ENCODE measurements around the gene OAT. TPM values are rescaled to one million over a fixed set of nuclear protein-coding genes. Genes with fewer than 3 reads are reported as not detected.
A peak's percentile ranks its signal among the peaks of the same experiment; 100 is the strongest.

Gene OAT
- total and polyA plus RNA-seq, 8 donors, result 26.1 to 243 (median 69.4) TPM

GRCh38 chr10:124449170-124450011, 30.7 kb upstream of the OAT start:
- H3K4me3 ChIP-seq, result peak overlapping the region; percentile 20 to 44 (median 28)
- H3K9me3 ChIP-seq, result no peaks in the 10 kb centered on the region
- 2 to 6% (median 3%) methylated on average over 14 to 59 of the region's 59 CpGs for WGBS, 5 donors
- H3K4me1 ChIP-seq, result peaks cover 33 to 41% (median 37%) of the 10 kb centered on the region in 4 donors
- TF ChIP-seq, protein P1, sequence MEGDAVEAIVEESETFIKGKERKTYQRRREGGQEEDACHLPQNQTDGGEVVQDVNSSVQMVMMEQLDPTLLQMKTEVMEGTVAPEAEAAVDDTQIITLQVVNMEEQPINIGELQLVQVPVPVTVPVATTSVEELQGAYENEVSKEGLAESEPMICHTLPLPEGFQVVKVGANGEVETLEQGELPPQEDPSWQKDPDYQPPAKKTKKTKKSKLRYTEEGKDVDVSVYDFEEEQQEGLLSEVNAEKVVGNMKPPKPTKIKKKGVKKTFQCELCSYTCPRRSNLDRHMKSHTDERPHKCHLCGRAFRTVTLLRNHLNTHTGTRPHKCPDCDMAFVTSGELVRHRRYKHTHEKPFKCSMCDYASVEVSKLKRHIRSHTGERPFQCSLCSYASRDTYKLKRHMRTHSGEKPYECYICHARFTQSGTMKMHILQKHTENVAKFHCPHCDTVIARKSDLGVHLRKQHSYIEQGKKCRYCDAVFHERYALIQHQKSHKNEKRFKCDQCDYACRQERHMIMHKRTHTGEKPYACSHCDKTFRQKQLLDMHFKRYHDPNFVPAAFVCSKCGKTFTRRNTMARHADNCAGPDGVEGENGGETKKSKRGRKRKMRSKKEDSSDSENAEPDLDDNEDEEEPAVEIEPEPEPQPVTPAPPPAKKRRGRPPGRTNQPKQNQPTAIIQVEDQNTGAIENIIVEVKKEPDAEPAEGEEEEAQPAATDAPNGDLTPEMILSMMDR (IDR thresholded peaks at IDR 0.05), result no peak
- TF ChIP-seq POLR2AphosphoS5 (IDR thresholded peaks at IDR 0.05) (no peak), POLR2A (IDR thresholded peaks at IDR 0.05) (no peak), EP300 (IDR thresholded peaks at IDR 0.05) (no peak)
- peaks cover 28 to 100% (median 69%) of the 10 kb centered on the region in 3 donors for H3K27me3 ChIP-seq
- intact Hi-C loops (cut with DNase I; ENCODE audit: low total_unique reads), result no loop called here
- no peak for DNase-seq
- H3K27ac ChIP-seq, result no peak overlapping the region
- no peaks in the 10 kb centered on the region for H3K36me3 ChIP-seq

DNA sequence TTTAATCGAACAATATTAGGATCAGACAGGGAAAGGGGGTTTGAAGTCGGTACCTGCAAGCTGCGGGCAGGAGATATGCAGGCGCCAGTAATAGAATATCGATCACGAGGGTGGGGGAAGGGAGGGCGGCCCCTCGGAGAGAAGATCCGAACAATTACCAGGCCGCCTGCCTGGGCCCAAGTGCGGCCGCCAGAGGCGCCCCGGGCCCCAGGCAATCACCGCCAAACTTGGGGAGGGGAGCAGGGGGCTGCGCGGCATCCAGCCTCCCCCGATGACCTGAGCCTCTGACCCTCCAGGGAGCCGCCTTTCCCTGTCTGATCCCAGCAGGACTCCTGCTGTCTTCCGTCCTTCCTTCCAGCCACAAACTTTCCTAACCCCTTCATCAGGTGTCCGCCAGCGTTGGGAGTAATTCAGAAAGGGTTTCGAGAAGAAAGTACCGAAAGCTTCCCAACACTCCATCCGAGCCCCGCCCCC, 30.0 kb upstream of the OAT start:
- no peak for DNase-seq
- Histone ChIP-seq H3K4me3 (no peak overlapping the region), H3K27ac (no peak overlapping the region), H3K9me3 (no peaks in the 10 kb centered on the region), H3K36me3 (no peaks in the 10 kb centered on the region), H3K27me3 (peaks cover 28 to 100% (median 69%) of the 10 kb centered on the region in 3 donors), H3K4me1 (peaks cover 33 to 41% (median 37%) of the 10 kb centered on the region in 4 donors)
- TF ChIP-seq, protein P1 (IDR thresholded peaks at IDR 0.05), result no peak
- TF ChIP-seq EP300 (IDR thresholded peaks at IDR 0.05) (no peak), POLR2A (IDR thresholded peaks at IDR 0.05) (no peak), POLR2AphosphoS5 (IDR thresholded peaks at IDR 0.05) (no peak)
- 2 to 5% (median 4%) methylated on average over 26 of the region's 26 CpGs for WGBS, 5 donors
- intact Hi-C loops (cut with DNase I; ENCODE audit: low total_unique reads), result no loop called here

DNA sequence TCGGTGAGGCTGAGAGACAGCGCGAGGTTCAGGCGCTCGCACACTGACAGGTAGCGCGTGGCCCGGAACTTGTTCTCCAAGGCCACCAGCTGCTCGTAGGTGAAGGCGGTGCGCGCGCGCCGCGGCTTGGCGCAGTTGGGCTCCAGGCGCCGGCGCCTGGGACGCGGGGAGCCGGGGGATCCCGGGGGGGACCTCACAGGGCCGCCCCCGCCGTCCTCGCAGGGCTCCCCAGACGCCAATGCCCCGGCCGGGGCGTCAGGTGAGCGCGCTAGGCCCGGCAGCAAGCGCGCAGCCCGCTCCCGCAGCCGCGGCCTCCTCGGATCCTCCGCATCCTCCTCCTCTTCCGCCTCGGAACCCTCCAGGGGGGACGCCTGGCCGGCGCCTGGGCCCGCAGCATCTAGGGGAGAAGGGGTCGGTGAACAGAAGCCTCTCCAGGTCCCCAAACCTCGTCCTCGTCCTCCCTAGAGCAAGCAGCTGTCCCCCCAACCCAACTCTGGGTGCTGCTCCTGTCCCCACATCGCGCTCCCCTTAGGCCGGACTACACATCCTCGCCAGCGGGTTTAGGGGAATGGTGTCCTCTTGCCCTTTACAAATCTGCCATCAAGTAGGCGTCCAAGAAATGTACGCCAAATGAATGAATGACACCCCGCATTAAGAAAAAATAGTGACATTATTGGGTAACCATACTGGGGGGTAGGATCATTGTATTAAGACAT, 29.2 kb upstream of the OAT start:
- intact Hi-C loops (cut with DNase I; ENCODE audit: low total_unique reads), result no loop called here
- peak overlapping the region; percentile 25 to 49 (median 32) for H3K4me3 ChIP-seq
- 3 to 7% (median 4%) methylated on average over 20 to 59 of the region's 60 CpGs for WGBS, 5 donors

More for the DNA sequence above, 29.2 kb upstream of the OAT start:
- no peaks in the 10 kb centered on the region for H3K9me3 ChIP-seq
- H3K27ac ChIP-seq, result no peak overlapping the region
- H3K27me3 ChIP-seq, result peaks cover 28 to 97% (median 64%) of the 10 kb centered on the region in 3 donors
- no peak for TF ChIP-seq EP300 (IDR thresholded peaks at IDR 0.05)
- no peak for TF ChIP-seq POLR2AphosphoS5 (IDR thresholded peaks at IDR 0.05)
- TF ChIP-seq, protein P1 (IDR thresholded peaks at IDR 0.05), result no peak
- TF ChIP-seq POLR2A (IDR thresholded peaks at IDR 0.05), result no peak
- no peaks in the 10 kb centered on the region for H3K36me3 ChIP-seq
- H3K4me1 ChIP-seq, result peaks cover 33 to 41% (median 37%) of the 10 kb centered on the region in 4 donors
- peak in 1 of 2 donors; percentile 62 for DNase-seq

Data from stomach (tissue), 9 donors.